HepG2 (cell line): ENCODE results near the gene HIRA. TPM values are rescaled to one million over a fixed set of nuclear protein-coding genes. Genes with fewer than 3 reads are reported as not detected.

Source experiments
- ASH2L ChIP-seq: fragments of 300-600, 200-600 bp; sonication (generic); IDR thresholded peaks from 2 replicates; pipeline ENCODE4 v1.7.0; 2017; ENCODE audit warnings: low read depth, mild to moderate bottlenecking, moderate library complexity, mixed read lengths, low read length; ENCODE audit not compliant: insufficient read length
- CBFB ChIP-seq: sonication (generic); formaldehyde crosslinking; IDR thresholded peaks from 2 replicates; pipeline ENCODE4 v1.4.0; 2020; ENCODE audit warnings: missing genetic modification reagents
- CREB1 ChIP-seq, 2 experiments: fragments of 450-650 bp in 1 of 2; IDR thresholded peaks; 2 replicates each; pipeline ENCODE4 v1.6.1; 2016 to 2017; ENCODE audit warnings: control low read depth in 1 of 2, mild to moderate bottlenecking in 1 of 2, missing compliant biosample characterization in 1 of 2, missing genetic modification characterization in 1 of 2
- ELF4 ChIP-seq: sonication (generic); formaldehyde crosslinking; IDR thresholded peaks from 2 replicates; pipeline ENCODE4 v1.5.0; 2020; ENCODE audit warnings: missing genetic modification reagents, mild to moderate bottlenecking, moderate library complexity, borderline replicate concordance
- ESRRA ChIP-seq: sonication (generic); formaldehyde crosslinking; IDR thresholded peaks from 2 replicates; pipeline ENCODE4 v1.5.1; 2020; ENCODE audit warnings: mild to moderate bottlenecking, low read depth, missing genetic modification reagents
- HNRNPLL ChIP-seq: fragments of 200-400 bp; formaldehyde crosslinking; IDR thresholded peaks from 2 replicates; pipeline ENCODE4 v1.6.1; 2017; ENCODE audit warnings: mild to moderate bottlenecking, low read depth, low read length; ENCODE audit not compliant: poor library complexity, severe bottlenecking
- HOXA3 ChIP-seq: sonication (generic); formaldehyde crosslinking; IDR thresholded peaks from 2 replicates; pipeline ENCODE4 v1.5.0; 2020; ENCODE audit warnings: missing genetic modification reagents
- KLF9 ChIP-seq: IDR thresholded peaks from 2 replicates; pipeline ENCODE4 v1.6.1; 2016; ENCODE audit warnings: low read depth
- NKX3-1 ChIP-seq: sonication (generic); formaldehyde crosslinking; IDR thresholded peaks from 2 replicates; pipeline ENCODE4 v1.5.0; 2020; ENCODE audit warnings: missing genetic modification reagents
- ZNF746 ChIP-seq: sonication (generic); formaldehyde crosslinking; IDR thresholded peaks from 2 replicates; pipeline ENCODE4 v1.8.0; 2022; ENCODE audit warnings: mild to moderate bottlenecking, missing genetic modification reagents
- ZNF841 ChIP-seq: sonication (generic); formaldehyde crosslinking; IDR thresholded peaks from 2 replicates; pipeline ENCODE4 v1.8.1; 2023; ENCODE audit warnings: missing genetic modification reagents, borderline replicate concordance
- ZNF891 ChIP-seq: sonication (generic); formaldehyde crosslinking; IDR thresholded peaks from 2 replicates; pipeline ENCODE4 v1.5.0; 2020; ENCODE audit warnings: mild to moderate bottlenecking, missing genetic modification reagents
- polyA plus RNA-seq, 8 experiments: library from polyadenylated mRNA; depleted of rRNA in 3 of 8; stranded (reverse) in 7 of 8; unstranded in 1 of 8; fragments of >200 nt; fragmentation: Illumina TruSeq in 4 of 8; extraction: Trizol in 4 of 8; gene quantifications; 2 replicates each; pipeline versions ENCODE4 v1.2.1 to v1.2.3, GENCODE V29; 2011 to 2016; ENCODE audit warnings: low read depth in 4 of 8, missing spikeins in 1 of 8, mixed read lengths in 1 of 8; ENCODE audit not compliant: insufficient read depth in 1 of 8
- total RNA-seq, 5 experiments: library from RNA; depleted of rRNA; stranded (reverse); fragments of >200 nt; fragmentation: Illumina TruSeq; extraction: Trizol; gene quantifications; 2 replicates each; pipeline ENCODE4 v1.2.3, GENCODE V29; 2016; ENCODE audit warnings: low read depth in 1 of 5
- TF ChIP-seq, protein P1 (sequence below): sonication (generic); formaldehyde crosslinking; IDR thresholded peaks from 2 replicates; pipeline ENCODE4 v1.8.0; 2022; ENCODE audit warnings: mild to moderate bottlenecking, missing genetic modification reagents
- TF ChIP-seq, protein P2 (sequence below): sonication (generic); formaldehyde crosslinking; IDR thresholded peaks from 2 replicates; pipeline ENCODE4 v1.5.1; 2020; ENCODE audit warnings: mild to moderate bottlenecking, missing genetic modification reagents, moderate library complexity
- TF ChIP-seq, protein P3 (sequence below): sonication (generic); formaldehyde crosslinking; IDR thresholded peaks from 2 replicates; pipeline ENCODE4 v1.5.1; 2020; ENCODE audit warnings: mild to moderate bottlenecking, missing genetic modification reagents, moderate library complexity

The HIRA gene
- total and polyA plus RNA-seq, 2 of the 13 experiments (the other 11 are each of a cell fraction or from before 2014, with no cell fraction given): 21.5 to 29.2 TPM

DNA sequence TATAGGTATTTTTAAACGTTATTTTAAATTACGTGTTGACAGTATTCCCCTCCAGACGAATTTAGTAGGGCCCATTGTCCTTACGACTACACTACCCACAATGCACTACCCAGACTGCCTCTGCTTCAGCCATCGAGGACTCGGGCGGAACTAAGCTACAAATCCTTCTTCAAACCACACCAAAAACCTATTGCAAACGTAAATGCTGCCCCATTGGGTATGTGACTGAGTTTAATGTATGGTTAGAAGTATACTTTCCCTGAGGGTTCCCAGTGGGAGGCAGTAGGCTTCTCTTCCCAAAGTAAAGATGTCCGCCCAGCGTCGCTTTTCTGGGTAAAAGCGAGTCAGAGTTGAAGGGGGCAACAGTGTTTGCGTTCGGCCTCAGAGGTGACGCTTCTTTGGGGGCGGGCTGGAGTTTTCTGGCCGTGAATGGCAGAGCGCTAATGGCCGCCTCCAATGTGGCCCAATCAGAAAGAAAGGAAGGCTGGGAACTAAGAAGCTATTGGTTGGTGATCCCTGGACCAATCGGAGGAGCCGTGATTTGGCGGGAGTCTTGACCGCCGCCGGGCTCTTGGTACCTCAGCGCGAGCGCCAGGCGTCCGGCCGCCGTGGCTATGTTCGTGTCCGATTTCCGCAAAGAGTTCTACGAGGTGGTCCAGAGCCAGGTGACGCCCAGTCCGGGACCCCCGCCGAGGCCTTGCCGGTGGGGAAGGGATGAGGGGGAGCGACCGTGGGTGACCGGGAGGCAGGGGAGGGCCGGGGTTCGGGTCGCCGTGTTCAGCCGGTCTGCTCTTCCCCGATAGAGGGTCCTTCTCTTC lies 48.0 kb upstream of the HIRA start, which contains the start of gene CDC45 (continued):
- TF ChIP-seq, protein P1, sequence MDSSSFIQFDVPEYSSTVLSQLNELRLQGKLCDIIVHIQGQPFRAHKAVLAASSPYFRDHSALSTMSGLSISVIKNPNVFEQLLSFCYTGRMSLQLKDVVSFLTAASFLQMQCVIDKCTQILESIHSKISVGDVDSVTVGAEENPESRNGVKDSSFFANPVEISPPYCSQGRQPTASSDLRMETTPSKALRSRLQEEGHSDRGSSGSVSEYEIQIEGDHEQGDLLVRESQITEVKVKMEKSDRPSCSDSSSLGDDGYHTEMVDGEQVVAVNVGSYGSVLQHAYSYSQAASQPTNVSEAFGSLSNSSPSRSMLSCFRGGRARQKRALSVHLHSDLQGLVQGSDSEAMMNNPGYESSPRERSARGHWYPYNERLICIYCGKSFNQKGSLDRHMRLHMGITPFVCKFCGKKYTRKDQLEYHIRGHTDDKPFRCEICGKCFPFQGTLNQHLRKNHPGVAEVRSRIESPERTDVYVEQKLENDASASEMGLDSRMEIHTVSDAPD (CRISPR knock-in tag): peak; percentile 12; the same call in 1 of the 2 replicates
- TF ChIP-seq, protein P2, sequence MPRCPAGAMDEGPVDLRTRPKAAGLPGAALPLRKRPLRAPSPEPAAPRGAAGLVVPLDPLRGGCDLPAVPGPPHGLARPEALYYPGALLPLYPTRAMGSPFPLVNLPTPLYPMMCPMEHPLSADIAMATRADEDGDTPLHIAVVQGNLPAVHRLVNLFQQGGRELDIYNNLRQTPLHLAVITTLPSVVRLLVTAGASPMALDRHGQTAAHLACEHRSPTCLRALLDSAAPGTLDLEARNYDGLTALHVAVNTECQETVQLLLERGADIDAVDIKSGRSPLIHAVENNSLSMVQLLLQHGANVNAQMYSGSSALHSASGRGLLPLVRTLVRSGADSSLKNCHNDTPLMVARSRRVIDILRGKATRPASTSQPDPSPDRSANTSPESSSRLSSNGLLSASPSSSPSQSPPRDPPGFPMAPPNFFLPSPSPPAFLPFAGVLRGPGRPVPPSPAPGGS (CRISPR knock-in tag): 0 out of 2 replicates have a peak, but pooled peaks have one; percentile 50
- TF ChIP-seq ESRRA (0 out of 2 replicates have a peak, but pooled peaks have one; percentile 33), CBFB (CRISPR knock-in tag) (0 out of 2 replicates have a peak, but pooled peaks have one; percentile 16), KLF9 (CRISPR knock-in tag) (no peak), ASH2L (peak; percentile 74), HNRNPLL (peak; percentile 31), CREB1 (IDR thresholded peaks at IDR 0.05) (peak; percentile 84), CREB1 (CRISPR knock-in tag; IDR thresholded peaks at IDR 0.05) (peak; percentile 96), HOXA3 (CRISPR knock-in tag) (peak; percentile 97), NKX3-1 (CRISPR knock-in tag) (no peak), ZNF891 (CRISPR knock-in tag) (peak; percentile 82; the same call in 1 of the 2 replicates), ZNF746 (no peak), ELF4 (CRISPR knock-in tag) (peak; percentile 99), ZNF841 (CRISPR knock-in tag) (no peak)
- TF ChIP-seq, protein P3, sequence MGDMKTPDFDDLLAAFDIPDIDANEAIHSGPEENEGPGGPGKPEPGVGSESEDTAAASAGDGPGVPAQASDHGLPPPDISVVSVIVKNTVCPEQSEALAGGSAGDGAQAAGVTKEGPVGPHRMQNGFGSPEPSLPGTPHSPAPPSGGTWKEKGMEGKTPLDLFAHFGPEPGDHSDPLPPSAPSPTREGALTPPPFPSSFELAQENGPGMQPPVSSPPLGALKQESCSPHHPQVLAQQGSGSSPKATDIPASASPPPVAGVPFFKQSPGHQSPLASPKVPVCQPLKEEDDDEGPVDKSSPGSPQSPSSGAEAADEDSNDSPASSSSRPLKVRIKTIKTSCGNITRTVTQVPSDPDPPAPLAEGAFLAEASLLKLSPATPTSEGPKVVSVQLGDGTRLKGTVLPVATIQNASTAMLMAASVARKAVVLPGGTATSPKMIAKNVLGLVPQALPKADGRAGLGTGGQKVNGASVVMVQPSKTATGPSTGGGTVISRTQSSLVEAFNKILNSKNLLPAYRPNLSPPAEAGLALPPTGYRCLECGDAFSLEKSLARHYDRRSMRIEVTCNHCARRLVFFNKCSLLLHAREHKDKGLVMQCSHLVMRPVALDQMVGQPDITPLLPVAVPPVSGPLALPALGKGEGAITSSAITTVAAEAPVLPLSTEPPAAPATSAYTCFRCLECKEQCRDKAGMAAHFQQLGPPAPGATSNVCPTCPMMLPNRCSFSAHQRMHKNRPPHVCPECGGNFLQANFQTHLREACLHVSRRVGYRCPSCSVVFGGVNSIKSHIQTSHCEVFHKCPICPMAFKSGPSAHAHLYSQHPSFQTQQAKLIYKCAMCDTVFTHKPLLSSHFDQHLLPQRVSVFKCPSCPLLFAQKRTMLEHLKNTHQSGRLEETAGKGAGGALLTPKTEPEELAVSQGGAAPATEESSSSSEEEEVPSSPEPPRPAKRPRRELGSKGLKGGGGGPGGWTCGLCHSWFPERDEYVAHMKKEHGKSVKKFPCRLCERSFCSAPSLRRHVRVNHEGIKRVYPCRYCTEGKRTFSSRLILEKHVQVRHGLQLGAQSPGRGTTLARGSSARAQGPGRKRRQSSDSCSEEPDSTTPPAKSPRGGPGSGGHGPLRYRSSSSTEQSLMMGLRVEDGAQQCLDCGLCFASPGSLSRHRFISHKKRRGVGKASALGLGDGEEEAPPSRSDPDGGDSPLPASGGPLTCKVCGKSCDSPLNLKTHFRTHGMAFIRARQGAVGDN (CRISPR knock-in tag): peak; percentile 74
